Kidney (tissue), 14 donors: Measurements from ENCODE around the gene SENP1. TPM values are rescaled to one million over a fixed set of nuclear protein-coding genes. Genes with fewer than 3 reads are reported as not detected.

Experiments
- DNase-seq, 5 donors: peaks; one replicate each; pipeline ENCODE4 v3.0.0-alpha.2; 2013 to 2020
- FAIRE-seq: peaks from 2 replicates; lab custom pipeline; 2012; peaks lifted over from hg19 to GRCh38; lab: Jason Lieb, UNC
- H3K27ac ChIP-seq, 2 donors: one replicate each; pipeline ENCODE4 v1.7.0; 2013; ENCODE audit warnings: low read depth in 2 of 2, low read length in 2 of 2, inconsistent platforms in 1 of 2
- H3K27me3 ChIP-seq: one replicate; pipeline ENCODE4 v1.7.1; 2013; ENCODE audit warnings: low read length, inconsistent platforms; ENCODE audit not compliant: control insufficient read depth, insufficient read depth
- H3K36me3 ChIP-seq, 3 donors: one replicate each; pipeline versions ENCODE4 v1.7.0 to v1.7.1; 2013; ENCODE audit warnings: low read length in 3 of 3, control low read depth in 1 of 3, inconsistent platforms in 1 of 3; ENCODE audit not compliant: insufficient read depth in 3 of 3, control insufficient read depth in 2 of 3
- H3K4me1 ChIP-seq, 3 donors: one replicate each; pipeline versions ENCODE4 v1.7.0 to v1.7.1; 2013; ENCODE audit warnings: low read length in 3 of 3, inconsistent platforms in 1 of 3, low read depth in 1 of 3; ENCODE audit not compliant: control insufficient read depth in 2 of 3, insufficient read depth in 2 of 3
- H3K4me3 ChIP-seq, 3 donors: one replicate each; pipeline versions ENCODE4 v1.7.0 to v1.8.1; 2013; ENCODE audit warnings: low read length in 3 of 3, control low read depth in 1 of 3, inconsistent platforms in 1 of 3
- H3K9ac ChIP-seq, 3 donors: one replicate each; pipeline versions ENCODE4 v1.7.0 to v1.7.1; 2013; ENCODE audit warnings: low read length in 3 of 3, control low read depth in 1 of 3, inconsistent platforms in 1 of 3
- H3K9me3 ChIP-seq, 3 donors: one replicate each; pipeline versions ENCODE4 v1.7.0 to v1.7.1; 2013; ENCODE audit warnings: low read length in 3 of 3, control low read depth in 1 of 3, inconsistent platforms in 1 of 3; ENCODE audit not compliant: control insufficient read depth in 2 of 3, insufficient read depth in 1 of 3
- intact Hi-C: fragments of 100-400 bp; cut with DNase I; formaldehyde crosslinking; loops from one replicate; pipeline ENCODE4 v1.11.1; 2022
- polyA plus RNA-seq: library from polyadenylated mRNA; stranded (reverse); fragments of 350-450 nt; fragmentation: Illumina TruSeq; extraction: RNeasy Lipid Tissue Mini Kit (QIAGEN cat#74804); gene quantifications from one replicate; pipeline ENCODE4 v1.2.3, GENCODE V29; 2014; ENCODE audit warnings: low read depth, low replicate concordance; ENCODE audit not compliant: insufficient read depth
- total RNA-seq: library from RNA; stranded (reverse); fragmentation: NEBNext Ultra II Directional; extraction: Animal tissue kit (Norgen Biotek cat#: 25700); gene quantifications from one replicate; pipeline ENCODE4 v1.2.1, GENCODE V29; 2021
- TF ChIP-seq, protein P1 (sequence below): IDR thresholded peaks from 3 replicates; pipeline ENCODE4 v1.5.1; 2012; ENCODE audit warnings: mild to moderate bottlenecking, moderate library complexity, borderline replicate concordance; ENCODE audit not compliant: insufficient read depth; ENCODE audit errors: extremely low read depth
- donor health status: control.
- donor health status: control.
- donor health status: control.
- donor health status: control.
- donor health status: control.
- donor health status: DM: yes; HTN: yes; CAD: no.
- donor health status: Normal renal cell carcinoma (clear cell type).

The SENP1 gene
- total and polyA plus RNA-seq, 2 donors from 2014 or later: 3.5 to 19.4 TPM

DNA sequence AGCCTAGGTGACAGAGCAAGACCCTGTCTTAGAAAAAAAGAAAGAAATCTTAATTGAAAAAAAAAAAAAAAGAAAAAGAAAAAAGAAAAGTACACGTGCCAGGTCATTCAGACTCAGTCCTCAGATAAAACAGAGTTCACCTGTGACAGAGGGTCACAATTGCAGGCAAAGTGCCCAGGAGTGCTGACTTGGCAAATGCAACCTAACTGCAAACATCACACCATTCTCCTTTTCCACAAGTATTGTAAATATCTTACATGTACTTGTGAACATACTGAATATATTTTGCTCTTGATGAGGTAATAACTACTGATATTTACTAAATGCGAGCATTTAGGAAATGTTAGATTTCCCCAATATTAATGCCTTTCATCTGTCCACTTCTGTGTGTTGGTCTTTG, 92.6 kb downstream of the SENP1 start:
- intact Hi-C loops: no loop called here
- Histone ChIP-seq H3K9ac (no peak overlapping the region), H3K4me1 (no peaks in the 10 kb centered on the region), H3K4me3 (no peak overlapping the region), H3K36me3 (no peaks in the 10 kb centered on the region), H3K9me3 (no peaks in the 10 kb centered on the region), H3K27me3 (no peaks in the 10 kb centered on the region), H3K27ac (no peak overlapping the region)
- DNase-seq (no peak), FAIRE-seq (no peak)
- TF ChIP-seq, protein P1, sequence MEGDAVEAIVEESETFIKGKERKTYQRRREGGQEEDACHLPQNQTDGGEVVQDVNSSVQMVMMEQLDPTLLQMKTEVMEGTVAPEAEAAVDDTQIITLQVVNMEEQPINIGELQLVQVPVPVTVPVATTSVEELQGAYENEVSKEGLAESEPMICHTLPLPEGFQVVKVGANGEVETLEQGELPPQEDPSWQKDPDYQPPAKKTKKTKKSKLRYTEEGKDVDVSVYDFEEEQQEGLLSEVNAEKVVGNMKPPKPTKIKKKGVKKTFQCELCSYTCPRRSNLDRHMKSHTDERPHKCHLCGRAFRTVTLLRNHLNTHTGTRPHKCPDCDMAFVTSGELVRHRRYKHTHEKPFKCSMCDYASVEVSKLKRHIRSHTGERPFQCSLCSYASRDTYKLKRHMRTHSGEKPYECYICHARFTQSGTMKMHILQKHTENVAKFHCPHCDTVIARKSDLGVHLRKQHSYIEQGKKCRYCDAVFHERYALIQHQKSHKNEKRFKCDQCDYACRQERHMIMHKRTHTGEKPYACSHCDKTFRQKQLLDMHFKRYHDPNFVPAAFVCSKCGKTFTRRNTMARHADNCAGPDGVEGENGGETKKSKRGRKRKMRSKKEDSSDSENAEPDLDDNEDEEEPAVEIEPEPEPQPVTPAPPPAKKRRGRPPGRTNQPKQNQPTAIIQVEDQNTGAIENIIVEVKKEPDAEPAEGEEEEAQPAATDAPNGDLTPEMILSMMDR: no peak

DNA sequence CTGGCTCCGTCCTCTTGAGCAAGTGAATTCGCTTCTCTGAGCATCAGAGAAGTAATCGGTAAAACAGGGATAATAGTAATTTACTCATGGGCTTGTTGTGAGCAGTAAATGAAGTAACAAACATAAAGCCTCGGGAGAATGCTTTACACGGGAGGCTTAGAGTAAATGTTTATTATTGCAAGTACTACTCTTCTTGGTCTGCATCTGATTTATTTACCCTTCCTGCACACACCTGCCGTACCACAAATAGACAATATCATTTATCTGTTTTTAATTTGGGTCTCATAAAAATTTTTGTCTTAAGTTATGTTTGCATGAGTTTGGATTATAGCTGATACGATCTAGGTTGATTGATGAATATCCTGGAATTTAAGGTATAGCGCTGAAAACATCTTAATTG, 93.8 kb downstream of the SENP1 start:
- Histone ChIP-seq H3K4me1 (no peaks in the 10 kb centered on the region), H3K36me3 (no peaks in the 10 kb centered on the region), H3K27me3 (no peaks in the 10 kb centered on the region), H3K4me3 (no peak overlapping the region), H3K27ac (no peak overlapping the region), H3K9ac (no peak overlapping the region), H3K9me3 (no peaks in the 10 kb centered on the region)
- intact Hi-C loops: no loop called here
- DNase-seq (no peak), FAIRE-seq (no peak)
- TF ChIP-seq, protein P1: no peak

DNA sequence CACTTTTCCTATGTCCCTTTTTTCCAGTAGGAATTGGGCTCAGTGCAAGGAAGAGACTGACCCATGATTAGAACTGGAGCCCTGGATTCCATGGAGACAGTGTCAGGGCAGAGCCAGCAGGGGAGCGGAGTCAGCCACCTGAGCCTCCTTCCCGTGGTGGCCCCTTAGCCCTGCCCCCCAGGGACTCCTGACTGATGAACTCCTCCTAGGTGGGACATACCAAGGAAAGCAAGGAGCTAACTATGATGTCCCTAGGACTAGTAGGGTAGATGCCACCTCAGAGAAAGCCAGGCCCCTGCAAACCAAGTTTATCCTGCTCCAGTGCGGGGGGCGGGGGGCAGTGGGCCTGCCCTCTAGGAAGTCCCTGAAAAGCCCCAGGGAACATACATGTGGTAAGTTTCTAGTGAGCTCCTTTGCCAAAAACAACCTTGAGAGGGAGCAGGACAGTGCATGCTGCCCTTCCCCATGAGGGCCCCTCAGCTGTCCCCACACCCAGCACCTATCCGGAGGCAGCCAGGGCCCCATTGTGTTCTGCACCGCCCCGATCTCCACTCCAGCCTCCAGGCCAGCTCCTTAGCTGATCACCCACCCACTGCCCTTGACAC, 95.4 kb downstream of the SENP1 start:
- FAIRE-seq: no peak
- intact Hi-C loops: no loop called here
- TF ChIP-seq, protein P1: no peak
- DNase-seq: peak in 1 of 5 donors; percentile 30
- Histone ChIP-seq H3K9ac (no peak overlapping the region), H3K4me1 (no peaks in the 10 kb centered on the region), H3K27me3 (peaks cover under 1% of the 10 kb centered on the region), H3K36me3 (no peaks in the 10 kb centered on the region), H3K27ac (no peak overlapping the region), H3K9me3 (no peaks in the 10 kb centered on the region), H3K4me3 (no peak overlapping the region)

DNA sequence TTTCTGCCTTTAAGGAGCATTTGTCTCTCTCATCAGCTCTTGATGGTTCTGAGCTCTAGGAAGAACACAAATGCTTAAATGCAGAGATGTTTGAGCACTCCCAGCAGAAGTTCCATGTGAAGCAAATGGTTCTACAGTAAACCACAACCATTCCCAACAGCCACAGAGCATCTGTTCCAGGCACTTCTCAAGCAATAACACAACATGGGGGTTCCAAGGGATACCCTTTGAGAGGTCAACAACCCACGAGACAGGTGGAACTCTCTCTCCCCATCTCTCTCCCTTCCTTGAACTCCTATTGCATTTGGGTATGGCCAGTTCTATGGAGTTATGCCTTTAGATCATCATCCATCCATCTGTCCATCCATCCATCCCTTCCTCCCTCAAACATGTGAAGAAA, 96.4 kb downstream of the SENP1 start:
- FAIRE-seq (no peak), DNase-seq (no peak)
- Histone ChIP-seq H3K9me3 (no peaks in the 10 kb centered on the region), H3K9ac (no peak overlapping the region), H3K4me1 (peaks cover 0 to 3% (median 0%) of the 10 kb centered on the region in 3 donors), H3K27me3 (peaks cover 5% of the 10 kb centered on the region), H3K36me3 (no peaks in the 10 kb centered on the region), H3K27ac (no peak overlapping the region), H3K4me3 (no peak overlapping the region)
- TF ChIP-seq, protein P1: no peak
- intact Hi-C loops: no loop called here
